Liver (tissue), 3 donors: ENCODE data around the gene ZNF835.

Source experiments
- ATF3 ChIP-seq: IDR thresholded peaks from 2 replicates; pipeline ENCODE4 v1.6.1; 2016; ENCODE audit warnings: antibody characterized with exemption
- CTCF ChIP-seq: fragments of 150-350 bp; IDR thresholded peaks from 2 replicates; pipeline ENCODE4 v1.5.1; 2017; ENCODE audit warnings: improper control_type of control experiment, low read depth, low read length; ENCODE audit not compliant: missing input control
- EGR1 ChIP-seq, 2 donors: IDR thresholded peaks; 2 replicates each; pipeline ENCODE4 v1.6.1; 2016 to 2018; ENCODE audit warnings: antibody characterized with exemption in 2 of 2, low read depth in 2 of 2
- JUND ChIP-seq, 2 donors: IDR thresholded peaks; 2 replicates each; pipeline ENCODE4 v1.6.1; 2016; ENCODE audit warnings: antibody characterized with exemption in 2 of 2
- REST ChIP-seq: IDR thresholded peaks from 2 replicates; pipeline ENCODE4 v1.6.1; 2016; ENCODE audit warnings: antibody characterized with exemption, mild to moderate bottlenecking
- donor health status: healthy.
- donor health status: healthy.

GRCh38 chr19:56681702-56682101, 10.1 kb upstream of the ZNF835 start:
- TF ChIP-seq REST (no peak), EGR1 (IDR thresholded peaks at IDR 0.05; ENCODE audit: low read depth in 2 of 2) (no peak), CTCF (no peak), JUND (IDR thresholded peaks at IDR 0.05) (no peak), ATF3 (no peak)
